Activated CD8-positive, alpha-beta memory T cell treated with anti-CD3 and anti-CD28 coated beads, Interleukin-2, amount 50 U/mL, for 24 hours (primary cell): ENCODE measurements around the gene FKBP14.

Source experiments
- DNase-seq: peaks from one replicate; pipeline ENCODE4 v3.0.0-alpha.2; 2020; ENCODE audit errors: extremely low read depth

FKBP14 gene

GRCh38 chr7:30032310-30033125 lies 6.0 kb upstream of the FKBP14 start:
- DNase-seq = no peak

GRCh38 chr7:30029696-30030095 lies 3.2 kb upstream of the FKBP14 start:
- no peak for DNase-seq

- no peak for DNase-seq
Measured at GRCh38 chr7:30028749-30029635, 2.5 kb upstream of the FKBP14 start.

- DNase-seq = peak; percentile 68
Measured at GRCh38 chr7:30028216-30028748, 1.8 kb upstream of the FKBP14 start, which contains the start of gene PLEKHA8. Gene PLEKHA8 (plus strand): TSS chr7:30028412. CDS start chr7:30028763, 351 bp downstream.

GRCh38 chr7:30027740-30028215 lies 1.3 kb upstream of the FKBP14 start:
- DNase-seq = no peak

GRCh38 chr7:30027065-30027456 lies 559 bp upstream of the FKBP14 start:
- no peak for DNase-seq

- no peak for DNase-seq
Measured at GRCh38 chr7:30023524-30023923, 3.0 kb downstream of the FKBP14 start.

- DNase-seq = no peak
Measured at GRCh38 chr7:30022991-30023390, 3.5 kb downstream of the FKBP14 start.

- DNase-seq = no peak
Measured at GRCh38 chr7:30020535-30020934, 6.0 kb downstream of the FKBP14 start.

- no peak for DNase-seq
Measured at GRCh38 chr7:30019960-30020359, 6.5 kb downstream of the FKBP14 start.

GRCh38 chr7:30019387-30019786 lies 7.1 kb downstream of the FKBP14 start:
- DNase-seq = no peak

GRCh38 chr7:30018451-30018850 lies 8.1 kb downstream of the FKBP14 start:
- DNase-seq = no peak

- no peak for DNase-seq
Measured at GRCh38 chr7:30012757-30013156, 13.7 kb downstream of the FKBP14 start.

GRCh38 chr7:30010021-30010420 lies 16.5 kb downstream of the FKBP14 start:
- DNase-seq = no peak

GRCh38 chr7:30005464-30005863 lies 21.0 kb downstream of the FKBP14 start:
- no peak for DNase-seq

- no peak for DNase-seq
Measured at GRCh38 chr7:30003098-30003497, 23.4 kb downstream of the FKBP14 start.

- DNase-seq = no peak
Measured at GRCh38 chr7:30001998-30002397, 24.5 kb downstream of the FKBP14 start.

GRCh38 chr7:29998489-29998888 lies 28.0 kb downstream of the FKBP14 start:
- no peak for DNase-seq

- DNase-seq = no peak
Measured at GRCh38 chr7:29996321-29996720, 30.2 kb downstream of the FKBP14 start.

GRCh38 chr7:29995652-29996051 lies 30.9 kb downstream of the FKBP14 start:
- no peak for DNase-seq

- no peak for DNase-seq
Measured at GRCh38 chr7:29993140-29993539, 33.4 kb downstream of the FKBP14 start.

- DNase-seq = no peak
Measured at GRCh38 chr7:29991937-29992336, 34.6 kb downstream of the FKBP14 start.
